Tracheal epithelial cell (primary cell): ENCODE results near the gene FN1. TPM values are rescaled to one million over a fixed set of nuclear protein-coding genes. Genes with fewer than 3 reads are reported as not detected.

Experiments
- total RNA-seq: library from RNA; depleted of rRNA; stranded (reverse); fragments of >200 nt; gene quantifications from 2 replicates; pipeline ENCODE4 v1.2.1, GENCODE V29; 2014

FN1 gene
- total RNA-seq = 78.0 and 4,192 TPM in 2 replicates

GRCh38 chr2:215435870-215436704 is at the start of gene FN1:
Gene FN1, minus strand, starts transcription at chr2:215436068. Its CDS starts 266 bp downstream, at chr2:215435802.

GRCh38 chr2:215311625-215312396 is 124.1 kb downstream of the FN1 start, which contains the start of gene ATIC:
Gene ATIC, plus strand, starts transcription at chr2:215312059. Its CDS starts 84 bp downstream, at chr2:215312143.

Other genes starting within 250 kb of the FN1 start
- gene ATIC, start 124.0 kb downstream of the FN1 start, total RNA-seq = 33.5 and 36.7 TPM in 2 replicates